ENCODE results near the gene SYPL1. TPM values are rescaled to one million over a fixed set of nuclear protein-coding genes. Genes with fewer than 3 reads are reported as not detected.

The SYPL1 gene
- total and polyA plus RNA-seq, 9 of the 15 experiments (the other 6 are each of a cell fraction or from before 2014, with no cell fraction given), result 23.8 to 214 (median 70.2) TPM

GRCh38 chr7:106089647-106090046 lies 22.5 kb downstream of the SYPL1 start:
- H3K9ac ChIP-seq (ENCODE audit: insufficient read depth in 1 of 2, low read depth in 2 of 2, low read length in 2 of 2), result no peak overlapping the region
- ATAC-seq, result no peak
- H3K9me1 ChIP-seq (ENCODE audit: control insufficient read depth, insufficient read depth, low read length), result no peaks in the 10 kb centered on the region
- in situ Hi-C loops (cut with MboI) (no loop called here), intact Hi-C loops (cut with micrococcal nuclease) (no loop called here)
- H2AFZ ChIP-seq (ENCODE audit: low read depth, low read length), result no peak overlapping the region
- no peaks in the 10 kb centered on the region for H3K4me1 ChIP-seq (replicated peaks in 1 of 2; ENCODE audit: control insufficient read depth in 2 of 2, insufficient read depth in 2 of 2, low read length in 2 of 2)
- no peak overlapping the region for H3K27ac ChIP-seq (ENCODE audit: extremely low read depth, low read depth, low read length)
- H3K36me3 ChIP-seq (ENCODE audit: control insufficient read depth, insufficient read depth, low read length), result peaks cover 50% of the 10 kb centered on the region
- POLR2A ChIA-PET, result interaction anchor here (0.9 to 1.7 kb wide), 2 partner anchors 9 to 11 kb away, joined by 3 to 6 read pairs; no protein-coding TSS in a partner anchor
- no peak overlapping the region for H3K4me2 ChIP-seq (ENCODE audit: insufficient read depth, low read length)
- H4K20me1 ChIP-seq (replicated peaks; ENCODE audit: control insufficient read depth, insufficient read depth, low read length), result no peaks in the 10 kb centered on the region
- no peak for FAIRE-seq
- no peak overlapping the region for H3K4me3 ChIP-seq
- no TSS peak for BruUV-seq (replicated peaks)
- CTCF ChIA-PET (ENCODE audit: low intra/inter-chr PET ratio), result no interaction called here
- no peak for TF ChIP-seq CREB1 (IDR thresholded peaks at IDR 0.05)
- no peak for TF ChIP-seq CREB1 (CRISPR knock-in tag; IDR thresholded peaks at IDR 0.05)
- no peak for TF ChIP-seq NONO (IDR thresholded peaks at IDR 0.05; ENCODE audit: low read depth in 2 of 2, low read length in 1 of 2)
- no peak for TF ChIP-seq TAF15 (IDR thresholded peaks at IDR 0.05; ENCODE audit: low read depth, low read length)
- no peak for TF ChIP-seq POLR2H (tag; IDR thresholded peaks at IDR 0.05; ENCODE audit: low read depth)
- no peaks in the 10 kb centered on the region for H3K27me3 ChIP-seq (ENCODE audit: control insufficient read depth in 2 of 2, insufficient read depth in 2 of 2, low read length in 2 of 2)
- no peaks in the 10 kb centered on the region for H3K79me2 ChIP-seq (ENCODE audit: control insufficient read depth, insufficient read depth, low read length)
- no peaks in the 10 kb centered on the region for H3K9me3 ChIP-seq (replicated peaks; ENCODE audit: control insufficient read depth, insufficient read depth, low read depth, low read length)
- WGBS (ENCODE audit: insufficient coverage, low coverage, missing lambda C conversion rate), result 87% methylated on average over 4 of the region's 4 CpGs
- DNase-seq (ENCODE audit: extremely low read depth in 1 of 4, low spot score in 3 of 4), result no peak

DNA sequence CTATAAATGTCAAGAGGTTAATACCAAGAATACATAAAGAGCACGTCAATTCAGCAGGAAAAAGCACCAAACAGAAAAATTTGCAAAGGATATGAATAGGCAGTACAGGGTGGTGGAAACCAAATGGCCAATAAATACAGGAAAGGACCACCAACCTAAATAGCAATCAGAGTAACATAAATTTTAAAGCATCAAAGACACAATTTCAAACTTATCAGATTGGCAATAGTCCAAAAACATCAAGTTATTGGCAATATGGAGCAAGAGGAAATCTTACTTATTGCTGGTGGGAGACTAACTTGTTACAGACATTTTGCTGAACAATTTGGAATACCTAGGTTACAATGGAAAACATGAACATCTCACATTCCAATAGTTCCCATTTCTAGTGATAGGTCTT lies 24.1 kb downstream of the SYPL1 start:
- in situ Hi-C loops (cut with MboI) (no loop called here), intact Hi-C loops (cut with micrococcal nuclease) (no loop called here)
- H3K27ac ChIP-seq (ENCODE audit: extremely low read depth, low read depth, low read length), result no peak overlapping the region
- no peak overlapping the region for H3K4me3 ChIP-seq
- H4K20me1 ChIP-seq (replicated peaks; ENCODE audit: control insufficient read depth, insufficient read depth, low read length), result no peaks in the 10 kb centered on the region
- no peak overlapping the region for H3K9ac ChIP-seq (ENCODE audit: insufficient read depth in 1 of 2, low read depth in 2 of 2, low read length in 2 of 2)
- ATAC-seq (no peak), DNase-seq (ENCODE audit: extremely low read depth in 1 of 4, low spot score in 3 of 4) (no peak), FAIRE-seq (no peak)
- H3K4me1 ChIP-seq (replicated peaks in 1 of 2; ENCODE audit: control insufficient read depth in 2 of 2, insufficient read depth in 2 of 2, low read length in 2 of 2), result no peaks in the 10 kb centered on the region
- 83% methylated on average over 1 of the region's 1 CpG for WGBS (ENCODE audit: insufficient coverage, low coverage, missing lambda C conversion rate)
- TF ChIP-seq NFIC (IDR thresholded peaks at IDR 0.05) (peak; percentile 92), ZNF174 (CRISPR knock-in tag; IDR thresholded peaks at IDR 0.05) (no peak), GATA2 (CRISPR knock-in tag; IDR thresholded peaks at IDR 0.05) (peak; percentile 9; the same call in 1 of the 2 replicates)
- no peaks in the 10 kb centered on the region for H3K27me3 ChIP-seq (ENCODE audit: control insufficient read depth in 2 of 2, insufficient read depth in 2 of 2, low read length in 2 of 2)
- no peaks in the 10 kb centered on the region for H3K9me3 ChIP-seq (replicated peaks; ENCODE audit: control insufficient read depth, insufficient read depth, low read depth, low read length)
- H3K79me2 ChIP-seq (ENCODE audit: control insufficient read depth, insufficient read depth, low read length), result no peaks in the 10 kb centered on the region
- no peak overlapping the region for H3K4me2 ChIP-seq (ENCODE audit: insufficient read depth, low read length)
- CTCF ChIA-PET (ENCODE audit: low intra/inter-chr PET ratio), result interaction anchor here (0.6 kb wide), 1 partner anchor 1604 kb away, joined by 3 read pairs; no protein-coding TSS in a partner anchor
- POLR2A ChIA-PET, result no interaction called here
- H2AFZ ChIP-seq (ENCODE audit: low read depth, low read length), result no peak overlapping the region
- H3K36me3 ChIP-seq (ENCODE audit: control insufficient read depth, insufficient read depth, low read length), result peaks cover 38% of the 10 kb centered on the region
- no peaks in the 10 kb centered on the region for H3K9me1 ChIP-seq (ENCODE audit: control insufficient read depth, insufficient read depth, low read length)
- BruUV-seq (replicated peaks), result no TSS peak

All from K562 (cell line).